Gastrocnemius medialis (tissue), 4 donors: ENCODE results near the gene GPATCH8. TPM values are rescaled to one million over a fixed set of nuclear protein-coding genes. Genes with fewer than 3 reads are reported as not detected.
"Not testable (repeated sequence)": the region's sequence is repeated elsewhere in the genome, so short reads cannot be mapped to it uniquely, and the experiment has no call there.

Source experiments
- ATAC-seq, 2 donors: fragments of 150-250 bp; one replicate each; pipeline ENCODE4 v1.9.1; 2016
- DNase-seq, 2 donors: peaks; one replicate each; pipeline ENCODE4 v3.0.0-alpha.2; 2019
- H3K27ac ChIP-seq, 4 donors: fragments of 200-600 bp; sonication (generic); 1 replicate in 1 of 4; 2 replicates in 3 of 4; pipeline ENCODE4 v1.5.1; 2016 to 2018; ENCODE audit warnings: mild to moderate bottlenecking in 2 of 4, moderate library complexity in 1 of 4
- H3K27me3 ChIP-seq, 3 donors: fragments of 200-600 bp; sonication (generic) in 2 of 3; 1 replicate in 1 of 3; 2 replicates in 2 of 3; pipeline versions ENCODE4 v1.5.1 to v1.6.0; 2016 to 2019; ENCODE audit warnings: mild to moderate bottlenecking in 1 of 3, moderate library complexity in 1 of 3
- H3K36me3 ChIP-seq, 2 donors: fragments of 200-600 bp; sonication (generic) in 1 of 2; one replicate each; pipeline ENCODE4 v1.5.1; 2017 to 2018
- H3K4me1 ChIP-seq, 2 donors: fragments of 200-600 bp; sonication (generic) in 1 of 2; one replicate each; pipeline ENCODE4 v1.5.1; 2016 to 2017; ENCODE audit warnings: mild to moderate bottlenecking in 2 of 2
- H3K4me3 ChIP-seq, 4 donors: fragments of 200-600 bp; sonication (generic) in 3 of 4; 1 replicate in 1 of 4; 2 replicates in 3 of 4; pipeline ENCODE4 v1.5.1; 2016 to 2019; ENCODE audit warnings: mild to moderate bottlenecking in 2 of 4
- H3K9me3 ChIP-seq, 3 donors: fragments of 200-600 bp; sonication (generic) in 2 of 3; 1 replicate in 1 of 3; 2 replicates in 2 of 3; pipeline ENCODE4 v1.5.1; 2016 to 2019
- CTCF ChIP-seq, 5 experiments: fragments of 450-650 bp in 3 of 5; fragments of 200-600 bp in 2 of 5; sonication (generic) in 2 of 5; IDR thresholded peaks in 4 of 5; conservative IDR thresholded peaks in 1 of 5; 1 replicate in 4 of 5; 2 replicates in 1 of 5; pipeline ENCODE4 v1.5.1; 2016 to 2019; ENCODE audit warnings: antibody characterized with exemption in 5 of 5, mild to moderate bottlenecking in 3 of 5, moderate library complexity in 3 of 5
- POLR2A ChIP-seq, 2 donors: fragments of 450-650 bp; IDR thresholded peaks; one replicate each; pipeline ENCODE4 v1.6.1; 2017; ENCODE audit warnings: antibody characterized with exemption in 2 of 2, mild to moderate bottlenecking in 2 of 2, moderate library complexity in 2 of 2
- in situ Hi-C, 4 donors: fragments of 200-750 bp; cut with MboI; loops; one replicate each; pipeline versions ENCODE4 v1.15.0 to v1.8.0; 2017; ENCODE audit warnings: low sequenced_read_pairs in 4 of 4
- intact Hi-C: fragments of 100-400 bp; cut with DNase I; formaldehyde crosslinking; loops from one replicate; pipeline ENCODE4 v1.15.1; 2023; ENCODE audit warnings: low total_unique reads
- total RNA-seq, 4 donors: library from RNA; depleted of rRNA; stranded (reverse); fragments of >200 nt; gene quantifications; one replicate each; pipeline versions ENCODE4 v1.1.0 to v1.2.3, GENCODE V29; 2016

GPATCH8 gene
- total RNA-seq, 4 donors from 2014 or later, result 39.9 to 75.1 (median 50.8) TPM

GRCh38 chr17:44367231-44367979 lies 135.8 kb downstream of the GPATCH8 start:
- ATAC-seq (no peak), DNase-seq (no peak)
- TF ChIP-seq CTCF (IDR thresholded peaks at IDR 0.05 in 4 of 5, conservative IDR thresholded peaks at IDR 0.05 in 1 of 5) (no peak), POLR2A (IDR thresholded peaks at IDR 0.05) (no peak)
- no peaks in the 10 kb centered on the region for H3K36me3 ChIP-seq
- H3K27me3 ChIP-seq, result peaks cover 11 to 22% (median 15%) of the 10 kb centered on the region in 3 donors
- in situ Hi-C loops, result no loop called here
- no peaks in the 10 kb centered on the region for H3K9me3 ChIP-seq
- peaks cover 4 to 12% of the 10 kb centered on the region in 2 donors for H3K4me1 ChIP-seq
- intact Hi-C loops, result no loop called here
- no peak overlapping the region for H3K27ac ChIP-seq
- H3K4me3 ChIP-seq, result no peak overlapping the region

GRCh38 chr17:44365051-44365450 lies 138.2 kb downstream of the GPATCH8 start:
- H3K27me3 ChIP-seq, result peaks cover 8 to 18% (median 17%) of the 10 kb centered on the region in 3 donors
- H3K4me3 ChIP-seq, DNase-seq, H3K9me3 ChIP-seq, H3K36me3 ChIP-seq, intact Hi-C loops, in situ Hi-C loops, H3K27ac ChIP-seq, ATAC-seq: not testable (repeated sequence)
- H3K4me1 ChIP-seq, result peaks cover 4 to 12% of the 10 kb centered on the region in 2 donors

- peak; percentile 79 to 84 for ATAC-seq
- Histone ChIP-seq H3K27me3 (peaks cover 8 to 17% (median 15%) of the 10 kb centered on the region in 3 donors), H3K4me1 (peaks cover 4 to 12% of the 10 kb centered on the region in 2 donors), H3K36me3 (no peaks in the 10 kb centered on the region), H3K27ac (no peak within 1 kb of the TSS), H3K9me3 (no peaks in the 10 kb centered on the region), H3K4me3 (peak within 1 kb of the TSS; percentile 47 to 79 (median 60))
- in situ Hi-C loops, result no loop called here
- DNase-seq, result no peak
- intact Hi-C loops, result loop anchor here (1.0 kb wide), 1 partner anchor 160 kb away; no protein-coding TSS in a partner anchor
- no peak for TF ChIP-seq POLR2A (IDR thresholded peaks at IDR 0.05)
- peak in 4 of 5 experiments; percentile 45 to 91 (median 80) for TF ChIP-seq CTCF (IDR thresholded peaks at IDR 0.05 in 4 of 5, conservative IDR thresholded peaks at IDR 0.05 in 1 of 5)
Observed at GRCh38 chr17:44363613-44364159, 139.5 kb downstream of the GPATCH8 start, which contains the start of gene FAM171A2. Gene FAM171A2, minus strand, starts transcription at chr17:44363853. Its CDS starts 139 bp downstream, at chr17:44363714.

- in situ Hi-C loops (no loop called here), intact Hi-C loops (loop anchor here (1.0 kb wide), 1 partner anchor 160 kb away; no protein-coding TSS in a partner anchor)
- Histone ChIP-seq H3K9me3 (no peaks in the 10 kb centered on the region), H3K36me3 (no peaks in the 10 kb centered on the region), H3K27ac (no peak overlapping the region), H3K4me3 (peak overlapping the region; percentile 47 to 79 (median 60)), H3K27me3 (peaks cover 8 to 17% (median 15%) of the 10 kb centered on the region in 3 donors), H3K4me1 (peaks cover 4 to 12% of the 10 kb centered on the region in 2 donors)
- ATAC-seq, result peak; percentile 25 to 52
- DNase-seq, result no peak
- no peak for TF ChIP-seq POLR2A (IDR thresholded peaks at IDR 0.05)
- no peak for TF ChIP-seq CTCF (IDR thresholded peaks at IDR 0.05 in 4 of 5, conservative IDR thresholded peaks at IDR 0.05 in 1 of 5)
Observed at GRCh38 chr17:44362949-44363612, 140.1 kb downstream of the GPATCH8 start.
